ENCODE measurements around the gene HMOX2.

DNA sequence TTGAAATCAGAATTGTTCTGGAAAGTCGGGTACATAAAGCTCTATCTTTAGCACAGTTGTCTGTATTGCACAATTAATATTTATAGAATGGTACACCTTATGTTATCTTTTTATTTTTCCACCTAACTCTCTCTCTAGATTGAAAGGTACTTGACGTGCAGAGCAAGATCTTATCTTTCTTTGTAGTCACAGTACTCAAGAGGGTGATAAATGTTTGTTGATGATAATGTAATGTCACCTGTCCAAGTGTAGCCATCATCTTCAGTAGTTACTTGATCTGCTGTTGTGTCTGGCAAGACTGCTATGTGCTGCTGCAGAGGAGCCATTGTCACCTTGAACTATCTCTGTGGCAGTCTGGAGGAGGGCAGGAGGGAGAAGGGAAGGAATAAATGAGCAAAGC lies 5.3 kb downstream of the HMOX2 start:
- TF ChIP-seq HDGF (IDR thresholded peaks at IDR 0.05; ENCODE audit: borderline replicate concordance) (no peak), FOXM1 (IDR thresholded peaks at IDR 0.05; ENCODE audit: borderline replicate concordance) (no peak), CTBP1 (IDR thresholded peaks at IDR 0.05; ENCODE audit: borderline replicate concordance) (no peak), FOXA1 (IDR thresholded peaks at IDR 0.05) (no peak), PKNOX1 (IDR thresholded peaks at IDR 0.05) (no peak), TARDBP (IDR thresholded peaks at IDR 0.05) (no peak), NFRKB (IDR thresholded peaks at IDR 0.05) (no peak), L3MBTL2 (conservative IDR thresholded peaks at IDR 0.05) (no peak), ELF4 (IDR thresholded peaks at IDR 0.05) (no peak)
